GM21529 (cell line): ENCODE results near the gene GHR.

Source experiments
- ATAC-seq: cut with Tn5 transposase; IDR thresholded peaks from one replicate; pipeline ENCODE4 v1.9.1; 2021; ENCODE audit not compliant: unreplicated experiment

The GHR gene

GRCh38 chr5:42596817-42597216 lies 173.6 kb downstream of the GHR start:
- no peak for ATAC-seq

GRCh38 chr5:42597318-42597937 lies 174.2 kb downstream of the GHR start:
- ATAC-seq = no peak

- no peak for ATAC-seq
These were observed 175.1 kb downstream of the GHR start for GRCh38 chr5:42598311-42598710.

GRCh38 chr5:42599106-42599505 lies 175.9 kb downstream of the GHR start:
- no peak for ATAC-seq

GRCh38 chr5:42600441-42600840 lies 177.2 kb downstream of the GHR start:
- no peak for ATAC-seq

- ATAC-seq = no peak
These were observed 181.0 kb downstream of the GHR start for GRCh38 chr5:42604171-42604711.

- ATAC-seq = no peak
These were observed 182.3 kb downstream of the GHR start for GRCh38 chr5:42605490-42605889.

- ATAC-seq = no peak
These were observed 183.2 kb downstream of the GHR start for GRCh38 chr5:42606464-42606869.

- no peak for ATAC-seq
These were observed 188.2 kb downstream of the GHR start for GRCh38 chr5:42611437-42611836.

GRCh38 chr5:42612750-42613366 lies 189.6 kb downstream of the GHR start:
- ATAC-seq = no peak

- no peak for ATAC-seq
These were observed 191.3 kb downstream of the GHR start for GRCh38 chr5:42614509-42614908.

- no peak for ATAC-seq
These were observed 197.5 kb downstream of the GHR start for GRCh38 chr5:42620579-42621216.

GRCh38 chr5:42621242-42621641 lies 198.0 kb downstream of the GHR start:
- no peak for ATAC-seq

- no peak for ATAC-seq
These were observed 198.4 kb downstream of the GHR start for GRCh38 chr5:42621662-42622061.

- ATAC-seq = no peak
These were observed 201.7 kb downstream of the GHR start for GRCh38 chr5:42624912-42625311.

- no peak for ATAC-seq
These were observed 203.2 kb downstream of the GHR start for GRCh38 chr5:42626462-42626861.

- ATAC-seq = no peak
These were observed 205.6 kb downstream of the GHR start for GRCh38 chr5:42628821-42629220.

- ATAC-seq = no peak
These were observed 206.0 kb downstream of the GHR start for GRCh38 chr5:42629284-42629683.

GRCh38 chr5:42631241-42631640 lies 208.0 kb downstream of the GHR start:
- no peak for ATAC-seq

GRCh38 chr5:42632354-42632900 lies 209.2 kb downstream of the GHR start:
- no peak for ATAC-seq

GRCh38 chr5:42634575-42634974 lies 211.3 kb downstream of the GHR start:
- ATAC-seq = no peak

GRCh38 chr5:42636425-42636824 lies 213.2 kb downstream of the GHR start:
- ATAC-seq = no peak
